CD4-positive, alpha-beta T cell treated with Interleukin-21 for 1 hour (primary cell): ENCODE measurements around the gene ENTPD6.

Source experiments
- DNase-seq: peaks from one replicate; pipeline ENCODE4 v3.0.0-alpha.2; 2020

ENTPD6 gene

GRCh38 chr20:25245461-25245860, 49.9 kb downstream of the ENTPD6 start:
- no peak for DNase-seq

GRCh38 chr20:25246182-25246999, 50.9 kb downstream of the ENTPD6 start:
- DNase-seq, result no peak

GRCh38 chr20:25247000-25247517, 51.5 kb downstream of the ENTPD6 start:
- DNase-seq, result no peak

- DNase-seq, result no peak
These were observed 52.0 kb downstream of the ENTPD6 start for GRCh38 chr20:25247518-25247955.

- peak; percentile 82 for DNase-seq
These were observed 52.7 kb downstream of the ENTPD6 start, which contains the start of gene PYGB for GRCh38 chr20:25247956-25248785. Gene PYGB, plus strand, starts transcription at chr20:25248085. Its CDS starts 94 bp downstream, at chr20:25248179.

GRCh38 chr20:25248786-25249172, 53.3 kb downstream of the ENTPD6 start:
- DNase-seq, result no peak

GRCh38 chr20:25249198-25249931, 53.9 kb downstream of the ENTPD6 start:
- no peak for DNase-seq

GRCh38 chr20:25250508-25250907, 55.0 kb downstream of the ENTPD6 start:
- no peak for DNase-seq

- DNase-seq, result no peak
These were observed 55.5 kb downstream of the ENTPD6 start for GRCh38 chr20:25251019-25251418.

- no peak for DNase-seq
These were observed 56.0 kb downstream of the ENTPD6 start for GRCh38 chr20:25251558-25251957.

- no peak for DNase-seq
These were observed 56.7 kb downstream of the ENTPD6 start for GRCh38 chr20:25252230-25252651.

GRCh38 chr20:25252686-25253421, 57.3 kb downstream of the ENTPD6 start:
- no peak for DNase-seq

GRCh38 chr20:25253606-25254275, 58.2 kb downstream of the ENTPD6 start:
- no peak for DNase-seq

GRCh38 chr20:25254571-25254970, 59.1 kb downstream of the ENTPD6 start:
- DNase-seq, result no peak

GRCh38 chr20:25254986-25255680, 59.6 kb downstream of the ENTPD6 start:
- DNase-seq, result no peak

GRCh38 chr20:25256226-25256859, 60.8 kb downstream of the ENTPD6 start:
- no peak for DNase-seq

- DNase-seq, result no peak
These were observed 61.6 kb downstream of the ENTPD6 start for GRCh38 chr20:25257130-25257529.

- DNase-seq, result no peak
These were observed 62.4 kb downstream of the ENTPD6 start for GRCh38 chr20:25257756-25258475.

- no peak for DNase-seq
These were observed 62.9 kb downstream of the ENTPD6 start for GRCh38 chr20:25258476-25258805.

GRCh38 chr20:25258828-25259227, 63.3 kb downstream of the ENTPD6 start:
- DNase-seq, result no peak
